Activated T-cell treated with anti-CD3 and anti-CD28 coated beads, Interleukin-2, amount 50 U/mL, for 24 hours (primary cell): ENCODE data around the gene KIAA1217.

ENCODE experiments used
- DNase-seq: peaks from one replicate; pipeline ENCODE4 v3.0.0-alpha.2; 2020
- H3K27ac Mint-ChIP-seq: 2 replicates; pipeline ENCODE4 v1.8.0; 2020; ENCODE audit warnings: mild to moderate bottlenecking, mixed read lengths
- H3K27me3 Mint-ChIP-seq: 2 replicates; pipeline ENCODE4 v1.8.0; 2020; ENCODE audit warnings: mixed read lengths
- H3K36me3 Mint-ChIP-seq: 2 replicates; pipeline ENCODE4 v1.8.0; 2020; ENCODE audit warnings: low read depth, mixed read lengths
- H3K4me1 Mint-ChIP-seq: 2 replicates; pipeline ENCODE4 v1.8.0; 2020; ENCODE audit warnings: low read depth, mixed read lengths
- H3K4me3 Mint-ChIP-seq: 2 replicates; pipeline ENCODE4 v1.8.0; 2020; ENCODE audit warnings: mild to moderate bottlenecking, moderate library complexity, mixed read lengths
- H3K9me3 Mint-ChIP-seq: 2 replicates; pipeline ENCODE4 v1.8.0; 2020; ENCODE audit warnings: mixed read lengths

The KIAA1217 gene

DNA sequence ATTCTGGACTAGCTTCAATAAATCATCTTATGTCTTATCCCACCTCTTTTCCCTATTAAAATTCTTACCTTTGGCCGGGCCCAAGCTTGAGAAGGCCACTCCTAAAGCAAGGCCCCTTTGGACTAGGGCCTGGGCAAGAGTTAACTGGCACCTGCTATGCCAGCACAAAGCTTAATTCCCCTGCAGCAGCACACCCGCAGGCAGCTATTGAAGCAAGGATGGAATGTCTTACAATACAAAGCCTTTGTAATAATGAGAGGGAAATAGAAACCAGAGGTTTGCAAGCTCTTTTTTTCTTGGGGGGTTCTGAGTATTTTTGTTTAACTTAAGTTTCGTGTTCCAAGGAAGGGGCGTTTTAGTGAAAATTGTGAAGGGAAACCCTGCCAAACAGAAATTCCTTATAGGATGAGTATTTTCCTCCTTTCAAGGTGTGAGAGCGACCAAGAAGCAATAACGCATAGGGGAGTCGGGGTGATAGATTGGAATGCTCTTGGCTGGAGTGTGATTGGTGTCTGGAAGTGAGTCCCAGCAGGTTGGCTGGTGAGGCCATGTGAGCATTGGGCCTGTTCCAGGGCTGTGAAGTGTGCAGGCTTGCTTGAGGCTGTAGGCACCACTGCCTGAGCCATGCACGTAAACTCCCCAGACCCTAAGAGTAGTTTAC is 148.5 kb downstream of the KIAA1217 start:
- no peak overlapping the region for H3K4me3 Mint-ChIP-seq
- no peak overlapping the region for H3K27ac Mint-ChIP-seq
- no peaks in the 10 kb centered on the region for H3K9me3 Mint-ChIP-seq
- no peaks in the 10 kb centered on the region for H3K4me1 Mint-ChIP-seq
- no peaks in the 10 kb centered on the region for H3K36me3 Mint-ChIP-seq
- peaks cover 2% of the 10 kb centered on the region for H3K27me3 Mint-ChIP-seq
- DNase-seq = no peak

DNA sequence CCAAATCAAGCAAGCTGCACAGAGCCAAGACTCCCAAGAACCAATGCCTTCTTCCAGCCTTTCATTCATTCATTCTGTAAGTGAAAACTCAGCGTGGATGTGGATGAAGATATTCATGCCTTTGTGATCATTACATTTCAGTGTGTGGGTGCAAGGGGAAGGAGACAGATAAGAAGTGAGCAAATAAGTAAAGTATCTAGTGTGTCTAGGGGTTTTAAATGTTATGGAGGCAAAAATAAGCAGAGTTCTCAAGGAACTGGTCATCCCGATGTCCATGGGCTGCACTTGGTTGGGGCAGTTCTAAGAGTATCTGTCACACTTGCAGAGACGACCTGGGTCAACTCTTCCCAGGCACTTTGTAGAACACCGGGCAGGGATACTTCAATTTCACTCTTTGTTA is 149.1 kb downstream of the KIAA1217 start:
- H3K9me3 Mint-ChIP-seq = no peaks in the 10 kb centered on the region
- no peak for DNase-seq

DNA sequence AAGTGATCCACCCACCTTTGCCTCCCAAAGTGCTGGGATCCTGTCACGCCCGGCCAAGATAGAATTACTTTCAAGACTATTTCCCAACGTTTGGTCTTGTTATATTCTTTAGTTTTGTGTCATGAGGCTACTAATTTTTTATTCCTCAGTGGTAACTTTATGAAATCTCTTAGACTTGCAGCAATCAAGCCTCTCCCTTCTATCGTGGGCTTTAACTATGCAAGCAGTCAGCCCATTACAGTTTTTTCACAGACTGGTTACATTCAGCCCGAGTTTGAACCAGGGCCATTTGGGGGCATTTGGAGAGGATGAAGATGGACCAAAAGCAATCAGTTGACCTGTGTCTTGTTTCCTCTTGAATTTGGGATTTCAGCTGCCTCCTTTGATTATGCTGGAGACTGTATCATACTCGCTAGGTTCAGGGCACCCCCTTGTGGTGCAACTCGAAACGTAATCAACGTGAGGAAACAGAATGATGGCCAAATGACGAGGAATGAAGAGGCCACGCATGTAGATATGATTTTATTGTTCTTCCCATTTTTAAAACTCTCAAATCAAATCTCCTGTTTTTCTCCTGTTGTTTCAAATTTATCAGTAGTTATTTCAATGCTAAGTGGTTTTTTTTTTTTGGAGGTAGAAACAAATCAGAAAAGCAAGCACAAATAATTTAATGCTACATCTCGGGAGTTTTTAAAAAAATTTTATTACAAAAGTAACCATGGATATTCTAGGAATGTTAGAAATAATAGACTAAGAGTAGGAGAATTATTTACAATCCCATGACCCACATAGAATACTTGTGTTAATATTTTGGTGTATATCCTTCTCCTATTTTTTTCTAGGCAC is 151.6 kb downstream of the KIAA1217 start:
- H3K27me3 Mint-ChIP-seq = peaks cover 8% of the 10 kb centered on the region
- H3K4me1 Mint-ChIP-seq = no peaks in the 10 kb centered on the region
- H3K27ac Mint-ChIP-seq = no peak overlapping the region
- peak; percentile 43 for DNase-seq
- H3K4me3 Mint-ChIP-seq = no peak overlapping the region
- H3K9me3 Mint-ChIP-seq = no peaks in the 10 kb centered on the region
- no peaks in the 10 kb centered on the region for H3K36me3 Mint-ChIP-seq

More for the DNA sequence above, 149.1 kb downstream of the KIAA1217 start:
- Mint-ChIP-seq H3K27ac (no peak overlapping the region), H3K27me3 (peaks cover 2% of the 10 kb centered on the region), H3K4me3 (no peak overlapping the region), H3K36me3 (no peaks in the 10 kb centered on the region), H3K4me1 (no peaks in the 10 kb centered on the region)

DNA sequence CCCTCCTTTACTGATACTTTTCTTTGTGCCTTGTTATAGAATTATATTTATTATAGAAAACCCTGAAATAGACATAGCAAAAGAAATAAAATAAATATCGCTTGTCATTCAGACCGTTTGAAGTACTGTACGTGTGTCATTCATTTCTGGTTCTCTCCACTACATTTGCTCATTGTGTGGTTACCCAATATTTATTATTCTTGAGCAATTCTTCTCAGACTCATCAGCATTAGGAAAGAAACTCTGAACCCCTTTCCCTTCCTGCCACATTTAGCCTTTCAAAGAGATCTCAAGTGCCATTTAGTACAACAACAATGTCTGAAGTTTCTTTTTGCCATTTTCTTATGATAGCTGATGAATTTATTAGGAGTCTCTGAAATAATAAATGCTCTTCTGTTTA is 154.1 kb downstream of the KIAA1217 start:
- H3K27me3 Mint-ChIP-seq = peaks cover 8% of the 10 kb centered on the region
- H3K9me3 Mint-ChIP-seq = no peaks in the 10 kb centered on the region
- H3K4me1 Mint-ChIP-seq = no peaks in the 10 kb centered on the region
- no peak overlapping the region for H3K27ac Mint-ChIP-seq
- H3K36me3 Mint-ChIP-seq = no peaks in the 10 kb centered on the region
- H3K4me3 Mint-ChIP-seq = no peak overlapping the region
- no peak for DNase-seq

DNA sequence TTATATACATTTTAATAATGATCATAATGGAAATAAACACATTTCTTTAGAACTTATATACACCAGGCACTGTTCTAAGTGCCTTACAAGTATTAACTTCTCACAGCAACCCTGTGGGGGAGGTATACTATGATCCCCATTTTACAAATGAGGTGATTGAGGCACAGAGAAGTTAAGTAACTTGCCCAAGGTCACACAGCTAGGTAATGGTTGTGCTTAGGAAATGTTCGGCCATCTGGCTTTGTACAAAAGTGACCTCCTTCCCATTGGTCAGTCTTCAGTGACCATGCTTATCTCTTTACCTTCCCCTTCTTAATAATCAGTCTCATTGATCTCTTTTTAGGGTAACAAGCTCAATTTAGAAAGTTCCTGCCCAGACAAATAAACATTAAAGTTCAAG is 158.8 kb downstream of the KIAA1217 start:
- Mint-ChIP-seq H3K4me1 (no peaks in the 10 kb centered on the region), H3K27ac (no peak overlapping the region), H3K36me3 (no peaks in the 10 kb centered on the region), H3K4me3 (no peak overlapping the region), H3K27me3 (peaks cover 6% of the 10 kb centered on the region), H3K9me3 (peaks cover 4% of the 10 kb centered on the region)
- no peak for DNase-seq

DNA sequence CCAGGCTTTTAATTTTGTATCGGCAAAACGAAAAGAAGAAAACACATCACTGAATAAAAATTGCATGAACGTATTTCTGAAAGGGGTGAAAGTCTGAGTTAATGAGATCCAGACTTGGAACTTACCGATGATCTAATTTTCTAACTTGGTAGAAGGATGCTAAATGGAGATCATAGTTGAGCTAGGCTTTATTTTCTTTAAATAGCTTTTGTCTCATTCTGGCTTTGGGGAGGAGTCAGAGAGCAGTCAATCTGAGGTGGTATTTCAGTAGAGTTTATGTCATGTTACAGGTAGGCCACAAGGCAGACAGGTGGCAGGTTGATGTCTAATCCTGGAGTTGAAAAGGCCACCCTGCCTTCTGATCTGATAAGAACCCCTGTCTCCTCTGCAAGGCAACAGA is 161.9 kb downstream of the KIAA1217 start:
- Mint-ChIP-seq H3K9me3 (peaks cover 4% of the 10 kb centered on the region), H3K27me3 (peaks cover 2% of the 10 kb centered on the region), H3K36me3 (no peaks in the 10 kb centered on the region), H3K4me3 (no peak overlapping the region), H3K4me1 (no peaks in the 10 kb centered on the region), H3K27ac (no peak overlapping the region)
- DNase-seq = no peak

DNA sequence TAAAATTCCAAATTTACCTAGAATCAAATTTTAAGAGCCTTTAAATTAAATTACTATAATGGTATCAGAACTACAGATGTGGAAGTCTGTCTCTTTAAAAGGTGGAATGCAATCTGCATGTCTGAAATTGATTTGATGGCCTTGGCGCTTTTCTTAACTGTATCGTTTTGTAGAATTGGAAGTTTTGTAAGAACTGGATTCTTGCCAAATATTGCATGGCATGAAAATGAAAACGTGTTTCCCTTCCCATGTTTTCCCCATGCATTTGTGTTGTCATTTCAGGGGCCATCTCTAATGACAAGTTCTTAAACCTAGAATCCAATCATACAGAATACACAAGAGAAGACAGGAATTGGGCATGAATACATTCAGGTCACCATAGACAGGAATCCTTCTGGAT is 162.5 kb downstream of the KIAA1217 start:
- no peaks in the 10 kb centered on the region for H3K4me1 Mint-ChIP-seq
- H3K4me3 Mint-ChIP-seq = no peak overlapping the region
- no peaks in the 10 kb centered on the region for H3K36me3 Mint-ChIP-seq
- no peak for DNase-seq
- H3K27ac Mint-ChIP-seq = no peak overlapping the region
- peaks cover 3% of the 10 kb centered on the region for H3K27me3 Mint-ChIP-seq
- H3K9me3 Mint-ChIP-seq = peaks cover 4% of the 10 kb centered on the region

DNA sequence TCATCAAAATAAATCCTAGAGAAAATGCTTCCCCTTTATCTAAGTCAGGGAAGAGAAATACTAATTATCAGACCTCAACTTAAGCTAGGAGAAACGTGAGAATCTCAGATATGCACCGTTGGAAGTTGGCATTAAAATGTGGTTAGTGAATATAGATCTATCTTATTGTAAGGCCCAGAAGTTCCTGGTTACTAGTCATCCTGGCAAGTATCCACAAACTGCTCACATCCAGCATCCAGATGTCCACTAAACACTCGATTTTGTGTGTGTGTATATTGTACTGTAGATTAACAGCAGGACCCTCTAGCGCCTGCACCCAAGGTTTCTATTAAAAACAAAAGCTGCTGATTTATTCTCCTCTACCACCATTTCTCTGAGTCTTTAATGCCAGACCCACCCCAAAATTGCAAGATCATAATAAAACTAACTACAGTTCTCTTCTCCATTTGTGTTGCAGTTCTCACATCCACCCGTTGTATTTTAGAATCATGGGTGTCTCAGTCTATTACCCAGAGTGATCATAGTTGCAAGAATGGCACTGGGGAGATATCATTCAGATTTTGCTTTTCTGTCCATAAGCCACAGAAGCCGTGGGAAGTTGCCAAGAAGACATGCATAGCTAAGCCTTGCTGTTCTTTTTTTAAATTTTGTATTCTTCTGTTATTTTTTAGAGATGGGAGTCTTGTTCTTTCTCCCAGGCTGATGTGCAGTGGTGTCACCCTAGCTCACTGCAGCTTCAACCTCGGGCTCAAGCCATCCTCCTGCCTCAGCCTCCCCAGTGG is 165.4 kb downstream of the KIAA1217 start:
- Mint-ChIP-seq H3K27me3 (peaks cover 8% of the 10 kb centered on the region), H3K27ac (no peak overlapping the region), H3K4me3 (no peak overlapping the region), H3K36me3 (no peaks in the 10 kb centered on the region), H3K4me1 (no peaks in the 10 kb centered on the region), H3K9me3 (peaks cover 4% of the 10 kb centered on the region)
- DNase-seq = no peak

DNA sequence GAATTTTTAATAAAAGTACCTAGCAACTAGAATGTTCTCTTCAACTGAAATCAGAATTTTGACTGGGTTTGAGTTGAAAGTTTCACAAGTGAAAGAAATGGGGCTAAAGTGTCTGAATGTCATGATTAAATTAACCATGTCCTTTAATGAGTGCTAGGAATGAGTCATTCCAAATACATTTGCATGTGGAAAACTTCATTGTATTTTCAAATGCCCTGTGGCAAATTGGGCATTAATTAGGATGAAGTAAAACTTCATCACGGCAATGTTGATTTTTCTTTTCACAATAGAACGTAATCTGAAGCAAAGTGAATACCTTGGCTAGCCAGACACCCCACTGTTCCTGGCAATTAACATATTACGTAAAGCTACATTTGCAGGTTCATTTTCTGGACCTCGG is 166.6 kb downstream of the KIAA1217 start:
- no peaks in the 10 kb centered on the region for H3K36me3 Mint-ChIP-seq
- peaks cover 4% of the 10 kb centered on the region for H3K9me3 Mint-ChIP-seq
- H3K4me3 Mint-ChIP-seq = no peak overlapping the region
- no peak for DNase-seq
- H3K27ac Mint-ChIP-seq = no peak overlapping the region
- no peaks in the 10 kb centered on the region for H3K4me1 Mint-ChIP-seq
- H3K27me3 Mint-ChIP-seq = peaks cover 8% of the 10 kb centered on the region

DNA sequence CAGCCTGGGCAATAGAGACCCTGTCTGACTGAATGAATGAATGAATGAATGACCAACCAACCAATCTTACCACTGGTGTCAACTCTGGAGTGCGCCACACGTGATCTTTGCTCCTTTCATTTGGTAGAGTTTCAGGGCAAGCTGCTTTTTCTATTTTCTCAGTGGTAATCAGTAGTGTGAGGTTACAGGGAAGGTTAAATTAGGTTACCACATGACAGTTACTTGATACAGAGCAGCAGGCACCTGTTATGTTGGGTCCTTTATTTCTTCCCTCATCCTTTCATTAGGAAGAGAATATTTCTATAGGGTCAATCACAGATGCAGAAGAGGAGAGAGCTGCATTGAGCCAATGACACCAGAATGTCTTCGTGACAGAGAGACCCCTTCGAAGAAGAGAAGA is 167.8 kb downstream of the KIAA1217 start:
- Mint-ChIP-seq H3K4me1 (no peaks in the 10 kb centered on the region), H3K27me3 (peaks cover 10% of the 10 kb centered on the region), H3K36me3 (no peaks in the 10 kb centered on the region), H3K9me3 (peaks cover 4% of the 10 kb centered on the region), H3K27ac (no peak overlapping the region), H3K4me3 (no peak overlapping the region)
- DNase-seq = no peak

DNA sequence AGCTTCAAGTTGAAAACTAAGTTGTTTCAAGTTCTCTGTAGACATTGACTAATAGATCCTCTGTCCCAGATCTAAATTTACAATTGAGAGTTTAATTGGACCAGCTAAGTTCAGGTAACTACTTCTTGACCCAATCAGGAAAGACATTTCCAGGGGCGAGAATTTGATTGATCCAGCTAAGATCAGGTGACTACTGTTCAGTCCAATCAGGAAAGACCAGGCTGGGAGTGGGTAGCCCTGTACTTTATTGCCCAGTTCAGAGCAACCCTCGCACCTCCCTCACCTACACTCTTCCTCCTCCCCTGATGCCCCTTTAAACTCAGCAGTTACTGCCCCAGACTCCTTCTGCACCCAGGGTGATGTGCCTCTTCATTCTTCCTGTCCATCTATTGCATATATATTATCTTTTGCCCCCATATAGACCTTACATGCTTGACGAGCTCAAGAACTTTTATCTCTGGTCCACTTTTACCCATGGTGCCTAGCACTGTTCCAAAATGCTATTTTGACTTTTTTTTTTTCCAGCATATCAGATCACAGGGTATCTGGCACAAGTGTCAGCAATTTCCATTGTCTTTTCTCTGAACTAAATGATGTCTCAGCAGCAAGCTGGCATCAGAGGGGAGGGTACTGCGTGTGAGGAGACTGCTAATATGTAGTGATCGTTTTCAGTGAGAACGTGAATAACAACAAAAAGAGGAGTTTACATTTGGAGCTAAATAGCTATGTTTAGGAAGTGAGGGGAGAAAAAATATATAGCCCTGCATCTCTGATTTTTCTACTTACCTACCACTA is 169.4 kb downstream of the KIAA1217 start:
- Mint-ChIP-seq H3K9me3 (no peaks in the 10 kb centered on the region), H3K4me1 (peaks cover 9% of the 10 kb centered on the region), H3K4me3 (no peak overlapping the region), H3K27ac (no peak overlapping the region), H3K36me3 (no peaks in the 10 kb centered on the region), H3K27me3 (peaks cover 20% of the 10 kb centered on the region)
- no peak for DNase-seq

DNA sequence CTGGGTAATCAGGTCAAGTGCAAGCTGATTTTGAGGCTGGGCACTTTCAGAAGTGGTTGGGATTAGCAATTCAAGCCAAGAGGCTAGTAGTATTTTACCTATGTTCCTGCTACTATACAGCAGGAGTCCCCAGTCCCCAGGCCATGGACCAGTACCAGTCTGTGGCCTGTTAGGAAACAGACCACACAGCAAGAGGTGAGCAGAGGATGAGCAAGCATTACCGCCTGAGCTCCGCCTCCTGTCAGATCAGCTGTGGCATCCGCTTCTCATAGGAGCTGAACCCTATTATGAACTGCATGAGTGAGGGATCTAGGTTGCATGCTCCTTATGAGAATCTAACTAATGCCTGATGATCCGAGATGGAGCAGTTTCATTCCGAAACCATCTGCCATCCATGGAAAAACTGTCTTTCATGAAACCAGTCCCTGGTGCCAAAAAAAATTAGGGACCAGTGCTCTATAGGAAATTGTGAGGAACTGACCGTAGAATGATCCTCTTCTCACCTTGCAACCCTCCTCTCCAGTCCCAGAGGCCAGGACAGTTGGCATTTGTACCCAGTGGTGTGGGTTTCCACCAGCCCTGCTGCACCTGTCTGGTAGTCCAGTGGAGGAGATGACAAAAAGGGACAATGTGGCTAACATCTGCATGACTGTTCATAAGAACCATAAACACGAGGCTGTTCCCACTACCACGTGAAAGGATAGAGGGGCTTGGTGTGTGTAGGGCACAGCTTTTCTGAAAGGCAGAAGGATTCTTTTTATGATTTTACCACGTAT is 172.5 kb downstream of the KIAA1217 start:
- Mint-ChIP-seq H3K36me3 (no peaks in the 10 kb centered on the region), H3K4me1 (peaks cover 18% of the 10 kb centered on the region), H3K4me3 (no peak overlapping the region), H3K27ac (no peak overlapping the region), H3K27me3 (peaks cover 39% of the 10 kb centered on the region), H3K9me3 (no peaks in the 10 kb centered on the region)
- DNase-seq = no peak

DNA sequence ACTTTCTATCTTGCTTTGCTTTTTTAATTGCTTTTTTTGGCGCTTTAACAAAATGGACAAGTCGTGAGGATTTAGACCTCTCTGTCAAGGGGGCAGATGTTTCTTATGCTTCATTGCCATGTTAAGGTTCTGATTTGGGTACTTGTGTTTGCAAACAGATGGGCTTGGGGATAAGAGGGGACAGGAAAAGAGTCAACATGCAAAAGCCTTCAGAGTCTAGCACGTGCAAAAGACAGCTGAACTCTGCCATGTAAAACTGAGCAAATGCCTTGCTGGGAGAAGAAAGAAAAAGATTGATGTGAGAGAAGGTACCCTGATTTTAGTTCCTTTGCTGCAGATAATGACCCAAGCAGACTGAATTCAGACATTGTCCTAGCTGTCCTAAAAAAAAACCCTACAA is 173.1 kb downstream of the KIAA1217 start:
- no peak overlapping the region for H3K4me3 Mint-ChIP-seq
- H3K27ac Mint-ChIP-seq = no peak overlapping the region
- DNase-seq = no peak
- peaks cover 18% of the 10 kb centered on the region for H3K4me1 Mint-ChIP-seq
- H3K36me3 Mint-ChIP-seq = no peaks in the 10 kb centered on the region
- no peaks in the 10 kb centered on the region for H3K9me3 Mint-ChIP-seq
- H3K27me3 Mint-ChIP-seq = peaks cover 39% of the 10 kb centered on the region

DNA sequence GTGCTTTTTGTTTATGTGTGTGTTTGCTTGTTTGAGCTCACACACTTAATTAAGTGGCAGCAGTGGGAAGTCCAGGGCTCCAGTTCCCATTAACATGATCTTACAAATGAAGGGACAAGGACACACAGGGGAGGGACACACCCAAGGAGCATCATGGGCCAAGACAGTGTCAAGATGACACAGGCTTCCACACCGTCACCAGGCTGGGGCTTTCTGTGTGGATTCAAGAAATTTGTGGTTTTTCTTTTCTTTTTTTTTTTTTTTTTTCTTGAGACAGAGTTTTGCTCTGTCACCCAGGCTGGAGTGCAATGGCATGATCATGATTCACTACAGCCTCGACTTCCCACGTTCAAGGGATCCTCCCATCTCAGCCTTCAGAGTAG is 173.6 kb downstream of the KIAA1217 start:
- H3K4me1 Mint-ChIP-seq = peaks cover 18% of the 10 kb centered on the region
- no peak for DNase-seq
- no peak overlapping the region for H3K27ac Mint-ChIP-seq
- no peaks in the 10 kb centered on the region for H3K36me3 Mint-ChIP-seq
- H3K9me3 Mint-ChIP-seq = no peaks in the 10 kb centered on the region
- no peak overlapping the region for H3K4me3 Mint-ChIP-seq
- peaks cover 39% of the 10 kb centered on the region for H3K27me3 Mint-ChIP-seq
